ENCODE results near the gene DYNC1LI2. TPM values are rescaled to one million over a fixed set of nuclear protein-coding genes. Genes with fewer than 3 reads are reported as not detected.

DYNC1LI2 gene
- total RNA-seq, 1 experiment from 2014 or later, result 92.8 TPM

DNA sequence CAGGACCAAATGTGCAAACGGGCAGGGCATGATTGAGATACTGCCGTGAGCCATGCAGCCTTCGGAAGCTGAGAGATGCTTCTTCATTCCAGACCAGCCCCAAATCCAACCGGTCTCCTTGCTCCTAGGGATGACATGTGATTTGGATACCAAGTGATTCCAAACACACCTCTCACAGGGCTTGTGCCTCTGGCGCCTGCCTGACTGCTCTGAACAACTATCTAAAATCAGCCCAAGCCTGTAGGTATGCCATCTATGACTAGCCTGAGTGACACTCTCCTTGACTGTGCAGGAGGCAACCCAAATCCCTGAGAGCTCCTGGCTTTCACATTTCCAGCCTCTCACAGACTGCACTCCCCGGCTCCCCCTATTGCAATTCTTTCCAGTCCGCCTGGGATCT is 20.3 kb downstream of the DYNC1LI2 start:
- CTCF ChIA-PET, result interaction anchor here (1.3 to 2.4 kb wide), 2 partner anchors 10 to 137 kb away, joined by 7 to 10 read pairs; no protein-coding TSS in a partner anchor
- Histone ChIP-seq H3K4me3 (replicated peaks in 1 of 2; ENCODE audit: low read depth in 1 of 2, low read length in 2 of 2) (no peak overlapping the region), H3K79me2 (ENCODE audit: insufficient read depth, low read length) (peaks cover 5% of the 10 kb centered on the region; the same call in 1 of the 2 replicates), H3K9me2 (ENCODE audit: insufficient read depth) (no peaks in the 10 kb centered on the region), H4K20me1 (ENCODE audit: insufficient read depth) (no peaks in the 10 kb centered on the region), H3K36me3 (ENCODE audit: control insufficient read depth in 1 of 2, insufficient read depth in 2 of 2, low read length in 2 of 2) (peaks cover 51 to 52% of the 10 kb centered on the region in 2 experiments), H2AFZ (ENCODE audit: low read depth, low read length, poor library complexity, severe bottlenecking) (no peak overlapping the region), H3K4me1 (ENCODE audit: control insufficient read depth in 1 of 2, insufficient read depth in 2 of 2, low read length in 2 of 2) (peaks cover 2 to 6% of the 10 kb centered on the region in 2 experiments), H3K4me2 (ENCODE audit: low read length) (no peak overlapping the region), H3K9me3 (ENCODE audit: control insufficient read depth in 1 of 2, insufficient read depth in 1 of 2, low read depth in 1 of 2, low read length in 2 of 2) (no peaks in the 10 kb centered on the region), H3K27me3 (ENCODE audit: insufficient read depth, low read length) (no peaks in the 10 kb centered on the region), H3K27ac (ENCODE audit: low read depth, low read length) (no peak overlapping the region), H3K9ac (ENCODE audit: low read length) (no peak overlapping the region)
- intact Hi-C loops (cut with micrococcal nuclease), result no loop called here
- DNase-seq (ENCODE audit: low read depth, low spot score), result no peak
- RAD21 ChIA-PET (ENCODE audit: low non-redundant PET in 1 of 2, low total read pairs in 2 of 2, uncharacterized antibody in 2 of 2, unreplicated experiment in 2 of 2), result no interaction called here
- POLR2A ChIA-PET, result no interaction called here
- TF ChIP-seq EZH2 (IDR thresholded peaks at IDR 0.05) (no peak), YY1 (IDR thresholded peaks at IDR 0.05; ENCODE audit: extremely low read depth, insufficient replicate concordance, low read depth, low read length) (no peak), FOSL1 (IDR thresholded peaks at IDR 0.05; ENCODE audit: low read depth) (no peak), ELF1 (IDR thresholded peaks at IDR 0.05; ENCODE audit: borderline replicate concordance, low read depth) (no peak), CTCF (IDR thresholded peaks at IDR 0.05 in 2 of 3, conservative IDR thresholded peaks at IDR 0.05 in 1 of 3; ENCODE audit: borderline replicate concordance in 1 of 3, insufficient read depth in 1 of 3, low read depth in 2 of 3, low read length in 2 of 3) (no peak), EGR1 (IDR thresholded peaks at IDR 0.05; ENCODE audit: low read depth) (no peak), MAX (IDR thresholded peaks at IDR 0.05) (no peak), POLR2A (IDR thresholded peaks at IDR 0.05; ENCODE audit: borderline replicate concordance, extremely low read depth, insufficient read depth, insufficient read length) (no peak), JUND (IDR thresholded peaks at IDR 0.05) (no peak)
- no TSS peak for BruUV-seq (replicated peaks)
- no peak for ATAC-seq

Data from HCT116 (cell line).